Measurements from ENCODE around the gene HEATR5A. TPM values are rescaled to one million over a fixed set of nuclear protein-coding genes. Genes with fewer than 3 reads are reported as not detected.

HEATR5A gene
- polyA plus RNA-seq, 1 of the 3 experiments (the other 2 are of a cell fraction), result 7.1 TPM

GRCh38 chr14:31326111-31326510, 94.2 kb downstream of the HEATR5A start:
- H3K27me3 ChIP-seq (ENCODE audit: insufficient read depth), result no peaks in the 10 kb centered on the region
- H3K79me2 ChIP-seq (ENCODE audit: insufficient read depth), result no peaks in the 10 kb centered on the region
- peaks cover 0 to 20% of the 10 kb centered on the region in 2 experiments for H3K36me3 ChIP-seq (replicated peaks in 1 of 2; ENCODE audit: control insufficient read depth in 1 of 2, insufficient read depth in 2 of 2, low read length in 1 of 2)
- H3K9me3 ChIP-seq, result no peaks in the 10 kb centered on the region
- H3K9ac ChIP-seq, result no peak overlapping the region
- no peak for DNase-seq
- POLR2A ChIA-PET, result no interaction called here
- no peaks in the 10 kb centered on the region for H4K20me1 ChIP-seq (ENCODE audit: insufficient read depth)
- CTCF ChIA-PET, result interaction anchor here (0.6 kb wide), 1 partner anchor 453 kb away, joined by 3 read pairs; no protein-coding TSS in a partner anchor
- no peak overlapping the region for H3K4me3 ChIP-seq (ENCODE audit: low read depth in 2 of 2, low read length in 1 of 2)
- H2AFZ ChIP-seq (ENCODE audit: low read depth), result no peak overlapping the region
- H3K9me2 ChIP-seq, result no peaks in the 10 kb centered on the region
- TF ChIP-seq RCOR1 (IDR thresholded peaks at IDR 0.05; ENCODE audit: low read length) (no peak), CTCF (IDR thresholded peaks at IDR 0.05) (peak; percentile 36), RAD21 (IDR thresholded peaks at IDR 0.05; ENCODE audit: low read length) (peak; percentile 27)
- H3K4me1 ChIP-seq (ENCODE audit: control insufficient read depth in 1 of 2, insufficient read depth in 2 of 2, low read depth in 1 of 2, low read length in 1 of 2), result no peaks in the 10 kb centered on the region
- no peak overlapping the region for H3K27ac ChIP-seq (ENCODE audit: low read depth in 2 of 2, low read length in 1 of 2)
- H3F3A ChIP-seq (replicated peaks; ENCODE audit: insufficient read depth), result no peaks in the 10 kb centered on the region
- H3K4me2 ChIP-seq, result no peak overlapping the region

- Histone ChIP-seq H4K20me1 (ENCODE audit: insufficient read depth) (no peaks in the 10 kb centered on the region), H3K9ac (no peak overlapping the region), H3K9me2 (no peaks in the 10 kb centered on the region), H3K27ac (ENCODE audit: low read depth in 2 of 2, low read length in 1 of 2) (no peak overlapping the region), H3K4me1 (ENCODE audit: control insufficient read depth in 1 of 2, insufficient read depth in 2 of 2, low read depth in 1 of 2, low read length in 1 of 2) (no peaks in the 10 kb centered on the region), H2AFZ (ENCODE audit: low read depth) (no peak overlapping the region), H3K36me3 (replicated peaks in 1 of 2; ENCODE audit: control insufficient read depth in 1 of 2, insufficient read depth in 2 of 2, low read length in 1 of 2) (peaks cover 0 to 12% of the 10 kb centered on the region in 2 experiments), H3K79me2 (ENCODE audit: insufficient read depth) (no peaks in the 10 kb centered on the region), H3K4me3 (ENCODE audit: low read depth in 2 of 2, low read length in 1 of 2) (no peak overlapping the region), H3K4me2 (no peak overlapping the region), H3F3A (replicated peaks; ENCODE audit: insufficient read depth) (no peaks in the 10 kb centered on the region), H3K27me3 (ENCODE audit: insufficient read depth) (no peaks in the 10 kb centered on the region), H3K9me3 (no peaks in the 10 kb centered on the region)
- TF ChIP-seq JUND (IDR thresholded peaks at IDR 0.05) (no peak), TAF1 (IDR thresholded peaks at IDR 0.05; ENCODE audit: borderline replicate concordance, low read depth, low read length) (no peak), PBX3 (IDR thresholded peaks at IDR 0.05) (no peak), TEAD4 (IDR thresholded peaks at IDR 0.05; ENCODE audit: borderline replicate concordance, insufficient read depth) (no peak), GATA2 (CRISPR knock-in tag; IDR thresholded peaks at IDR 0.05) (no peak), EP300 (IDR thresholded peaks at IDR 0.05; ENCODE audit: borderline replicate concordance in 1 of 2, low read depth in 1 of 2, low read length in 1 of 2) (no peak), RCOR1 (IDR thresholded peaks at IDR 0.05; ENCODE audit: low read length) (no peak), NRF1 (IDR thresholded peaks at IDR 0.05; ENCODE audit: low read depth, low read length) (no peak), SMC3 (IDR thresholded peaks at IDR 0.05; ENCODE audit: low read depth, low read length) (no peak), REST (IDR thresholded peaks at IDR 0.05; ENCODE audit: low read depth, low read length) (no peak), ELF1 (IDR thresholded peaks at IDR 0.05) (no peak), RFX5 (IDR thresholded peaks at IDR 0.05; ENCODE audit: low read length) (no peak)
- POLR2A ChIA-PET, result no interaction called here
- DNase-seq, result no peak
- WGBS (ENCODE audit: low lambda C conversion rate), result 93% methylated on average over 2 of the region's 2 CpGs
- CTCF ChIA-PET, result no interaction called here
Observed at GRCh38 chr14:31323419-31323818, 96.9 kb downstream of the HEATR5A start.
